Measurements from ENCODE around the gene LCNL1. TPM values are rescaled to one million over a fixed set of nuclear protein-coding genes. Genes with fewer than 3 reads are reported as not detected.

LCNL1 gene
- total RNA-seq, 1 donor from 2014 or later: 5.1 TPM

GRCh38 chr9:137023157-137023556 is 40.4 kb downstream of the LCNL1 start:
- no peaks in the 10 kb centered on the region for H3K27me3 ChIP-seq
- H3K4me3 ChIP-seq: no peak overlapping the region
- no peak for TF ChIP-seq CTCF (IDR thresholded peaks at IDR 0.05)
- intact Hi-C loops (cut with DNase I): no loop called here
- ATAC-seq (no peak), DNase-seq (no peak)
- H3K4me1 ChIP-seq: peaks cover 11% of the 10 kb centered on the region
- no peaks in the 10 kb centered on the region for H3K36me3 ChIP-seq
- H3K27ac ChIP-seq: no peak overlapping the region
- H3K9me3 ChIP-seq: no peaks in the 10 kb centered on the region

- ATAC-seq (no peak), DNase-seq (no peak)
- Histone ChIP-seq H3K9me3 (no peaks in the 10 kb centered on the region), H3K4me3 (no peak overlapping the region), H3K27ac (no peak overlapping the region), H3K27me3 (no peaks in the 10 kb centered on the region), H3K36me3 (no peaks in the 10 kb centered on the region), H3K4me1 (peaks cover 13% of the 10 kb centered on the region)
- TF ChIP-seq CTCF (IDR thresholded peaks at IDR 0.05): no peak
- intact Hi-C loops (cut with DNase I): no loop called here
Observed at GRCh38 chr9:137023583-137023991, 40.8 kb downstream of the LCNL1 start.

- Histone ChIP-seq H3K36me3 (no peaks in the 10 kb centered on the region), H3K9me3 (no peaks in the 10 kb centered on the region), H3K27ac (no peak overlapping the region), H3K4me3 (no peak overlapping the region), H3K4me1 (peaks cover 27% of the 10 kb centered on the region), H3K27me3 (no peaks in the 10 kb centered on the region)
- no peak for TF ChIP-seq CTCF (IDR thresholded peaks at IDR 0.05)
- ATAC-seq (no peak), DNase-seq (no peak)
- intact Hi-C loops (cut with DNase I): no loop called here
Observed at GRCh38 chr9:137025517-137025966, 42.7 kb downstream of the LCNL1 start.

- no peak for DNase-seq
- TF ChIP-seq CTCF (IDR thresholded peaks at IDR 0.05): no peak
- ATAC-seq: no peak
- Histone ChIP-seq H3K4me1 (peaks cover 35% of the 10 kb centered on the region), H3K9me3 (no peaks in the 10 kb centered on the region), H3K36me3 (no peaks in the 10 kb centered on the region), H3K27ac (no peak overlapping the region), H3K27me3 (no peaks in the 10 kb centered on the region), H3K4me3 (no peak overlapping the region)
- intact Hi-C loops (cut with DNase I): no loop called here
Observed at GRCh38 chr9:137026384-137026783, 43.6 kb downstream of the LCNL1 start.

- H3K36me3 ChIP-seq: no peaks in the 10 kb centered on the region
- no peak overlapping the region for H3K27ac ChIP-seq
- no peaks in the 10 kb centered on the region for H3K9me3 ChIP-seq
- no peaks in the 10 kb centered on the region for H3K27me3 ChIP-seq
- peak overlapping the region; percentile 52 for H3K4me3 ChIP-seq
- ATAC-seq (no peak), DNase-seq (no peak)
- H3K4me1 ChIP-seq: peaks cover 36% of the 10 kb centered on the region
- intact Hi-C loops (cut with DNase I): no loop called here
- TF ChIP-seq CTCF (IDR thresholded peaks at IDR 0.05): no peak
Observed at GRCh38 chr9:137026828-137027227, 44.0 kb downstream of the LCNL1 start.
